ENCODE results near the gene BANP. TPM values are rescaled to one million over a fixed set of nuclear protein-coding genes. Genes with fewer than 3 reads are reported as not detected.

Gene BANP
- total RNA-seq, 2 experiments from 2014 or later: 26.8 to 31.0 TPM

DNA sequence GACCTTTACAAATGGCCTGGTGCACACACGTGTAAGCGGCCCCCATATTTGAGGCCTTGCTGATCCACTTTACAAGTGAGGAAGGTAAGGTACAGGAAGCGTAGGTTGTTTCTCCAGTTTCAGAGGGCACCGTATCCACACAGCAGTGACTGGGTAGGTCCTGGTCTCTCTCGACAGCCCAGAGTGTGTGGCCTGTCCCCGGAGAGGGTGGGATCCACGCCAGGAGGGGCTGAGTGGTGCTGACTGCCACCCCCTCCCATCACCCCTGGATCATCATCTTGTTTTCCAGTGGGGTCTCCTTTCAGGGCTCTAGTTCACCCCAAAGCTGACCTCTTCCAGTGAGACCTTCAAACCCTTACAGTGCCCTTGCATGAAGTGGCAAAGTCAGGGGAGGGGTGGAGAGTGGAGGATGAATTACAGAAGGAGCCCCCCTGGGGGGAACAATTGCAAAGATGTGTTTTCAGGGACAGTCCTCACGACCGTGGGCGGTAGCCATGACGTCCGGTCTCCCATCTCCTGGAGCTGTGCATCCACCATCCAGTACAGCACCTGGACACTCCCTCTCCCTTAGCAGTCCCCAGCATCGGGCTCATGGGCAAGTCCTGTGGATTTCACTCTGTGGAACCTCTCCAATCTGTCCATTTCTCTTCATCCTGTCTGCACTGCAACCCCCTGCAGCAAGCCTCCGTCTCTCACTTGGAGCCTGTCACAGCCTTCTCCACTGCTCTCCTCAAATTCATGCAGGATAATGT, 4.5 kb upstream of the BANP start:
- CTCF ChIA-PET: interaction anchor here (0.6 kb wide), 1 partner anchor 193 kb away, joined by 4 read pairs; no protein-coding TSS in a partner anchor

DNA sequence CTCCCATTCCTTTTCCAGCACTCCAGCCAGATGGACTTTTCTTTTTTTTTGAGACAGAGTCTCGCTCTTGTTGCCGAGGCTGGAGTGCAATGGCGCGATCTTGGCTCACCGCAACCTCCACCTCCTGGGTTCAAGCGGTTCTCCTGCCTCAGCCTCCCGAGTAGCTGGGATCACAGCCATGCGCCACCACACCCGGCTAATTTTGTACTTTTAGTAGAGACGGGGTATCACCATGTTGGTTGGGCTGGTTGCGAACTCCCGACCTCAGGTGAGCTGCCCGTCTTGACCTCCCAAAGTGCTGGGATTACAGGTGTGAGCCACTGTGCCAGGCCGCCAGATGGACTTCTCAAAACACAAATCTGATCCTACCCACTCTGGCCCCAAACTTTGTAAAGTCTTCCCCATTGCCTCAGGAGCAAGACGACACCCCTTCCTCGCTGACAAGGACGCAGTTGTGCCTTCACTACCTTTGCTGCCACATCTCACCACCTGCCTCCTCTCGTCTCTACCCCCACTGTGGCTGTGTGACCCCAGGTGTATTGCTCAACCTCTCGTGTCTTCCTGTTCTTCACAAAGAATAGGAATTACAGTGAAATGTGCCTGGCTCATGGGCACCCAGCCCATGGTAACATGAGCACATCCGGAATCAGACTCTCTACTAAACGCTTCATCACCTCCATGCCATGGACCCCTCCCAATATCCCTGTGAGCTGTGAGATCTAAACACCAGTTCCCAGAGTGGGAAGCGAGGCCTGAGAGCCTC, 3.7 kb upstream of the BANP start:
- CTCF ChIA-PET: no interaction called here
- POLR2A ChIA-PET: no interaction called here

More for the DNA sequence above, 4.5 kb upstream of the BANP start:
- POLR2A ChIA-PET: no interaction called here

DNA sequence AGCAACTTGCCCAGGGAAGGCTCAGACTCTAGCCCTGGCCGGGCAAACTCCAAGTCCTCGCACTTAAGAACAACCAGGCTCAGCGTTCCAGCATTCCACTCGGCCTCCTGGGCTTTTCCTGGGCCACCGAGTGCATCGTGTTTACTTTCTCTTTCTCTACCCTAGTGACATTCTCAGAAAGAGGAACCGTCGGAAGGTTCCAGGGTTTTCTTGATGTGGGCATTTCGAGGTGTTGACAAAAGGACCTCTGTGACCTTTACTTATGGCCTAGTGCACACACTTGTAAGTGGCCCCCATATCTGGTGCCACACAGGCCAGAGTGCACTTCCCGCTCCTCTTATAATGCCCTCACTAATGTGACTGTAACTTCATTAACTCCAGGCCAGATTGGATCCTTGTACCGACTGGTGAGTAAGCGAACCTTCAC, 3.1 kb upstream of the BANP start:
- POLR2A ChIA-PET: no interaction called here
- CTCF ChIA-PET: no interaction called here

DNA sequence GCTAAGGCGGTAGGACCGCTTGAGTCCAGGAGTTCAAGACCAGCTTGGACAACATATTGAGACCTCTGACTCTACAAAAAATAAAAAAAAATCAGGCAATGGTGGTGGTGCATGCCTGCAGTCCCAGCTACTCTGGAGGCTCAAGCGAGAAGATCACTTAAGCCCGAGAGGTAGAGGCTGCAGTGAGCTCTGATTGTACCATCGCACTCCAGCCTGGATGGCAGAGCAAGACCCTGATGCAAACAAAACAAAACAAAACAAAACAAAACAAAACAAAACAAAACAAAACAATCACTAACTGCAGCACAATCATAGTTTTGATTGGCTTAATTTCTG, 2.5 kb upstream of the BANP start:
- ChIA-PET CTCF (no interaction called here), POLR2A (interaction anchor here (0.5 kb wide), 1 partner anchor 92 kb away, joined by 3 read pairs; no protein-coding TSS in a partner anchor)

DNA sequence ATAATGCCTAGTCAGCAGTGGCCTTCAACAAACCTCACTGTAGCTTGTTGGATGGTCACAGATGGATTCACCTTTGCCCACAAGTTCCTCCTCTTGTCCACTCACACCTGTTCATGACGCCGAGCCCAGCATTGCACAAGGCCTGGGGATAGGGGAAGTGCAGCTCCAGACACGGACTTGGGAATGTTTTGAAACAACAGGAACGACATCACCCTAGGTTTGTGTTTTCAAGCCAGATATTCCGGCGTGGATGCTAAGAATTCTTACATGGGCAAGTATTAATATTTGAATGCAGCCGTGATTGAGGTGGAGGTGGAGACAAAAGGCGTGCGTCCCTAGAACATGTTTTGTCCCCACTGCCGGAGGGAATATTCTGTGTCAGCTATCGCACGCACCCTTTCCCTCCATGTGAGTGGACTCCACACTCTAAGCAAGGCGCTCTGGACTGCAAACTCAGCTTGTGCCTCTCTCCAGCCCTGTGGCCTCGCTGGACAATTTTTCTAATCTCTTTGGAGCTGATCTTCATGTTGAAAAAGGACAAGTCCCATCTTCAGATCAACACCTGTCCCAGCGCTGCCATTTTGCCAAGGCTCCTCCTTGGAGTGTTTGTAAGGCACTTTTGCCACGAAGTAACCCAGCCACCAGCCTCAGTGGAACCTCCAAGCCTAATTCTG, 2.0 kb upstream of the BANP start:
- POLR2A ChIA-PET: interaction anchor here (0.5 kb wide), 1 partner anchor 93 kb away, joined by 3 read pairs; no protein-coding TSS in a partner anchor
- CTCF ChIA-PET: no interaction called here

DNA sequence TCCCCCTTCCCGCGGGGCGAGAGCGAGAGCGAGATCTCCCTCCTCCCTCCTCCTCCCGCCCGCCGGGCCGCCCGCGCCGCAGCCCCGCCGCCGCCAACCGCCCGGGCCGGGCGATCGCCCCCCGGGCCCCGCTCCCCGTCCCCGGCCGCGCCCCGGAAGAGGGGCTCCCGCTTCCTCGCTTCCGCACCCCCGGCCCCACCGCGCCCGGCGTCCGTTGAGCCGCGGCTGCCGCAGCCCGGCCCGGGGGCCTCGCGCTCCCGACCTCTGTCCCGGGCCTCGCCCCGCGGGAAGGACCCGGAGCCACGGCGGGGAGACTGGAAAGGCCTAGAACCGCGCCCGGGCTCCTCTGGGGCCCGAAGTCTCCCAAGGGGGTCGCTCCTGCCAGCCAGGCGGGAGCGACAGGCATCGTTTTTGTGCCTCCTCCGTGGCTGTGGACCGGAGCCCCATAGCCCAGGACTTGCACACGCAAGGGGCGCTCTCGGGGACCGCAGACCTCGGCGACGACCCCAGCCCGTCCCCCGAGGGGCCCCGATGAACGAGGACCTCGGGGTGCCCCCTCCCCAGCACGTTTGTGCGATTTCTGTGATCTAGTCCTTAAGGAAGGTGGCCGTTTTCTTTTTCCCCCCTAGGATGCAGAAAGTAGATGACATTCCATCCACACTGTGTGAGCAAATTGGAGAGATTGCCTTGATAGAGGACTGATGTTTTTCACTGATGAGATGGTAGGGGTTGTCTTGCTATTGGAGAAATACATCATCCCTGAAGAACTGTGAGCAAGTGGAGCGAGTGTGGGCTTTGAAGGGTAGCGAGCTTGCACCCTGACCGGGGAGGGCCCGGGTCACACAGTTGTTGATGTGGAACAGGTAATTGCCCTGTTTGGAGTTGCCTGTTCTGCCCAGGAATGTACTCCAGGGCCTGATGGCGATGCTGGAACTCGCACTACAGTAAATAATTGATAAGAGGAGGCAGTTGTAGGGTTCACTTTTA, 611 bp downstream of the BANP start:
- POLR2A ChIA-PET: interaction anchor here (0.6 to 1.4 kb wide), 3 partner anchors 56 to 186 kb away, joined by 3 to 6 read pairs (median 5); partner anchors contain the start of gene KLHDC4
- CTCF ChIA-PET: interaction anchor here (1.1 kb wide), 1 partner anchor 22 kb away, joined by 3 read pairs; no protein-coding TSS in a partner anchor

DNA sequence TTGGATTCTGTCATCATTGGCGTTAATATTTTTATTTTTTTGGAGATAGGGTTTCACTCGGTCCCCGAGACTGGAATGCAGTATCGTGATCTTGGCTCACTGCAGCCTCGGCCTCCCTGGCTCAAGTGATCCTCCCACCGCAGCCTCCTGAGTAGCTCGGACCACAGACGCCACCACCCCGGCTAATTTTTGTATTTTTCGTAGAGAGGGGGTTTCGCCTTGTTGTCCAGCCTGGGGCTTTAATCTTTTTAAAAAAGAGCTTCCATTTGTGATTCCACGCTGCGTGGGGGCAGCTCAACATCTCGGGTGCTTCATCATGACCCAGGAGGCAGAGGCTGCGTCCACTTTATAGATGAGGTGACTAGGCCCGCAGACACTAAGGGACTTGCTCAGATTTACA, 1.5 kb downstream of the BANP start:
- ChIA-PET POLR2A (no interaction called here), CTCF (interaction anchor here (0.8 to 1.1 kb wide), 2 partner anchors 11 to 23 kb away, joined by 3 read pairs; no protein-coding TSS in a partner anchor)

DNA sequence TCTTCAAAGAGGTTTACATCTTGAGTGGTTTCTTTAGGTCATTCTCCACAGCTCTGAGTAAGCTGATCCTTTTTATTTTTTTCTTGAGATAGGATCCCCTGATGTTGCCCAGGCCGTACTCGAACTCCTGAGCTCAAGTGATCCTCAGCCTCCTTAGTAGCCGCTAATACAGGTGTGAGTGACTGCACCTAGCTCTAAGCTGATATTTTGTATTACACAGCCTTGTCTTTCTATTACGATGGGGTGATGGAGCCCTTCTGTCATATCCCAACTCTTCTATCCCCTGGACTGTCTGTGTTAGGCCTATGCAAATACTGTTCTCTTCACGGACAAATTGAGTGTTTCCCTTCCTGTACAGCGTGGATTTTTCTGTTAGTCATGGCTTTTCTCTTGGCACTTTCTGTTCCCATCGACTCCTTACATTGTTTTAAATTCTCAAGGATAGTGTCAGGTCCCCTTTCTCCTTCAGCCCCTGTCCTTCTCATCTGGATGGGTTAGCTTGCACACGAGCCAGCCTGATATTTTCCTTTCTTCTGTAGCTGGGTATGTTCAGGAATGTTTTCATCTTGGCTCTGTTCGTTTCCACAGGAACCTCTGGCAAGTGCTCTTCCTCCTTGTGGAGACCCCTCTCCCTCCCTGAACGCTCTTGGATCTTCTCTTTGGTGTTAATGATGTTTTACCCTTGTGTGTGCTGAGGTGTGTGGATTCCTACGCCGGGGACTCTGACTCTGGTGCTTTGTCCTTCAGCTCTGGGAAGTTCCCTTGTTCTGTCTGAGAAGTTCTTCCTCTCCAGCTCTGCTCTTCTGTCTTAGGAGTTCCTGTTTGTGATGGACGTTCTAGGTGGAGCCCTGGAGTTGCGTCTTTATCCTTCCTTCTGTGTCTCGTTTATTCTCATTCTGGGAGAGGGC, 2.3 kb downstream of the BANP start:
- ChIA-PET CTCF (interaction anchor here (0.8 to 1.1 kb wide), 2 partner anchors 10 to 24 kb away, joined by 3 read pairs; no protein-coding TSS in a partner anchor), POLR2A (no interaction called here)

DNA sequence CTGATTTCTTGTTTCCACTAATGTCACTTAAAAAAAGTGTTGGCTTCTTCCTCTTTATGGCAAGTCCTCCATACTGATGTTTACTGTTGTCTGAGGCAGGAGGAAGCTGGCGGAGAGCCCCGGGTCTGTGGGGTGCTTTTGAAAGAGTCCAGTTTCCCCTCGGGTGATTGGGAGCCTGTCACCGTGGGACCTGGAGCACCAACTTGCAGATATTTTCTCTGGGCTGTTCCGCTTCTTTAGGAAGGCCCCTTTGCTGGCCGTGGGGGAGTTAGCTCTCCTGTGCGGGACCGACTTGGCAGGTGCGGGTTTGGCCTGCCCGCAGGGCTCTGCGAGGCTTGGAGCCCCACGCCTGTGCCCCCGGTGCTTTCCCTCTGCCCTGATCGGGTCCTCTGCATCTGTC, 3.1 kb downstream of the BANP start:
- ChIA-PET CTCF (no interaction called here), POLR2A (no interaction called here)

DNA sequence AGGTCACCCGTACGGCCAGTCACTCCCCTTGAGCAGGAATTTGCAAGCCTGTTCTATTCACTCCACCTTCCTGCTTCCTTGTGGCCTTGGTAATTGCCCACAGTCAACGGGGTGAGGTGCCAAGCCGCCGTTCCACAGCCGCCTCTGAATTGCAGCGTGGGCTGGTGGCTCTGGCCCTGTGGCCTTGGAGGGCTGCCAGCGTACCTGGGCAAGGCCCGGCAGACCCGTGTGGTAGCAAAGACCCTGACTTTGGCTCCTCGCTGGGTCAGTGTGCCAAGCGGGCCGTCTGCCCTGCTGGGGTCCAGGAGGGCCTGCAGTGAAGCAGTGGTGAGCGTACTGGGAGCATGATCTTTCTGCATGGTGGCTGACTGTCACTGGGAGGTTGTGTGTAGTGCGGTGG, 3.6 kb downstream of the BANP start:
- POLR2A ChIA-PET: no interaction called here
- CTCF ChIA-PET: no interaction called here

DNA sequence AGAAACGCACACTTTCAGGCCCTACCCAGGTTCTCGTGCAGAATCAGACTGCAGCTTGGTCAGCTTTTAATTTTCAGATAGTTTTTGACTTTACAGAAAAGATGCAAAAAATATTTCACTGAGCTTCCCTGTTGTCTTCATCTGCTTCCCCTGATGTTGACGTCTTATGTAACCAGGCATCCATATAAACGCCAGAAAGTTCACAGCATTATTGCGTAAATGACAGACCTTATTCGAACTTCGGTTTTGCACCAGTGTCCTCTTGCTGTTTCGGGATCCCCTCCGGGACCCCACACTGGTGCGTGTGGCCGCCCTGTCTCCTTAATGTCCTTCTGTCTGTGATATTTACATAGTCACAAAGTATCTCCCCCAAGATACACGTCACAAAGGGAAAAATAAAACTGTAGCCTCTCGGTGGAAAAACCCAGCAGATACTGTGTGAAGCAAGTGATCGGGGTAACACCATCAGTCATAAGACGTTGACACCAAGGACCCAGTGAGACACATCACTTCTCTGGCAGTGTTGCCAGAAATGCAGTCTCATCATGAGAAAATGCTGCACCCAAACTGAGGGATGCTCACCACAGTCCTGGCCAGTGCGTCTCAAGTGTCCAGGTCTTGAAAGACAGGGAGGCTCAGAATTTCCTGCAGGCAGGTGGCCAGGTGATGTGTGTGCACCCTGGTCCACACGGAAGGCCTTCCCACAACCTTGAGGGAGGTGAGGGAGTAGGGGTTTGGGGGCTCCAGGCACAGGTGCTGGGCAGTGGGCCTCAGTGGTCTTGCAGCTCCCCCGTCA, 4.3 kb downstream of the BANP start:
- CTCF ChIA-PET: no interaction called here
- POLR2A ChIA-PET: interaction anchor here (0.6 to 0.8 kb wide), 2 partner anchors 25 to 40 kb away, joined by 3 read pairs; no protein-coding TSS in a partner anchor

DNA sequence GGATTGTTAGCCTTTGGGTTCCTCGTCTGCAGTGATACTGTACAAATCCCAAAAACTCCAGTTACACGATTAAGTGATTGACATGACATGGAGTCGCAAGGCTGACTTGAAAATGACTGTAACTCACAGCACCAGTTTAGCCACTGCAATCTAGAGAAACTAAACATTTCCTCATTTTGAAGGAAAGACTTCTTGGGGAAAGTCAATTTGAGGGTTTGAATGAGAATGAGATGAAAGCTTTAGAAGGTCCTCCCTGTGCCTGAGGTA, 4.8 kb downstream of the BANP start:
- ChIA-PET CTCF (interaction anchor here (0.8 to 1.3 kb wide), 2 partner anchors 27 to 58 kb away, joined by 3 read pairs; no protein-coding TSS in a partner anchor), POLR2A (interaction anchor here (0.6 to 0.8 kb wide), 2 partner anchors 25 to 41 kb away, joined by 3 read pairs; no protein-coding TSS in a partner anchor)

DNA sequence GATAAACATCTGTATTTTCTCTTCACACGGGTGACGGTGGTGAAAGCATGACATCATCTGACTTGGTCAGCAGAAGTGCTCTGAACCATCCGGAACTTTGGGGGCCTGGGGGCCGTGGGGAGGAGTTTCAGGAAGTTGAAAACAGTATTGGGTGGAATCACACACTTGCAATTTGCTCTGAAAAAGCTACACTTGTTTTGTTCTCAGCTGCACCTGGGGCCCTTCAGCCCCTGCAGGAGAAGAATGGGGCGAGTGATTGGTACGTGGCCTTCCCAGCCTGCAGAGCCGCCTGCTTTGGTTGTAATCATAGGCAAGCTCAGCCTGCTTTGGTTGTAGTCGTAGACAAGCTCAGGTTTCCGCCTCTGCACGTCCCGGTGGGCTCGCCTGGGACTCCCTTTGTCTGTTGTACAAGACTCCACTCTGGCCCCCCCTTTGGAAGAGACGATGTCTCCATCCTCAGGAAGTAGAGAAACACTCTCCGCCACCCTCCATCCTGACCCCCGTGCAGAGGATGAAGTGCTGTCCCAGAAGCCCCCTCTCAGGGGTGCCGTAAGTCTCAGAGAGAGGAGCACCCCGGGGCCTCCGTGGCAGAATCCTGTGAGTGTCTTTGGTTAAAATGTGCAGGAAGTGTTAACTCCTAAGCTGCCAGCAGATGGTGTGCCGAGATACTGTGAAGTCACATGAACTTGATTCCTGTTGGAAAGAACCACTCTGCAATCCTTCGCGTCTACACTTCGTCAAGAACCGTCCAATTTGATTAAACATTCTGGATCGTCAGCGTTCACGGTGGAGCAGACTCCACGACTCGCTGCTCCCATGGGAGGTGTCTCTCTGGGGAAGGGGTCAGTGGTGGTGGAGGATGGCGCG, 5.4 kb downstream of the BANP start:
- ChIA-PET CTCF (interaction anchor here (0.8 to 1.3 kb wide), 2 partner anchors 27 to 57 kb away, joined by 3 read pairs; no protein-coding TSS in a partner anchor), POLR2A (interaction anchor here (0.6 to 0.8 kb wide), 3 partner anchors 24 to 177 kb away, joined by 3 read pairs; no protein-coding TSS in a partner anchor)

DNA sequence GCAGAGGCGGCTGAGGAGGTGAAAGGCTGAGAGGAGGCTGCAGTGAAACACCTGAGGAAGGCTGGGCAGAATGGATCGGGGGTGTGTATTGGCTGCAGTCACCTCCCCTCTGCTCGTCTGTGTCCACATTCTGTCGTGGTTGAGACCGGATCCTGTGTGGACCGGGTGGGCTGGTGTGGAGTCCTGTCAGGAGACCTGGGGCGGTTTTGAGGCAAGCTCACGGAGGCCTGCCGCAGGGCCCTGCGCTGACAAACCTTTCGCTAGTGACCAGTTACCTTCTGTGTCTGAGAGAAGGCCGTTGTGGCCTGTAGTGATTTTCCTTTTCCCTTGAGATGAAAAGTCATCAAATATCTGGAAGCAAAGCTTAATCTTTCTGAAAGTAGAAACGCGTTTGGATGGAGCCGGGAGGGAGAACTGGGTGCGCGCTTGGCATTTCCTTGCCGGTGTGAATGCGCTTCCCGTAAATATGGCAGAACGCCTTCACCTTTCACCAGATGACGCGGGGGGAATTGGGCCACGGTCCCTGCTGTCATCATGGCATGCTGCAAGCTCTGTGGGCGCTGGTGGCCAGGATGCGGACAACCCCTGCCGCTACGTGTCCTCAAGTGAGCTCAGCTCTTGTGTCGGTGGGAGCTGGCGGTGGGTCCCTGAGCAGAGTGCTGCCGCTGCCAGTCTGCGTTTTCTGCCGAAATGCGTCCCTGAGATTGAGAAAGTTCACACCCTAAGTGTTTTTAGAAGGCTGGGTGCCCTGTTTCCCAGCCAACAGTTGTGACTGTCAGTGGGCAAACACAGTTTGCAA, 6.3 kb downstream of the BANP start:
- ChIA-PET CTCF (interaction anchor here (1.3 kb wide), 1 partner anchor 26 kb away, joined by 3 read pairs; no protein-coding TSS in a partner anchor), POLR2A (no interaction called here)

DNA sequence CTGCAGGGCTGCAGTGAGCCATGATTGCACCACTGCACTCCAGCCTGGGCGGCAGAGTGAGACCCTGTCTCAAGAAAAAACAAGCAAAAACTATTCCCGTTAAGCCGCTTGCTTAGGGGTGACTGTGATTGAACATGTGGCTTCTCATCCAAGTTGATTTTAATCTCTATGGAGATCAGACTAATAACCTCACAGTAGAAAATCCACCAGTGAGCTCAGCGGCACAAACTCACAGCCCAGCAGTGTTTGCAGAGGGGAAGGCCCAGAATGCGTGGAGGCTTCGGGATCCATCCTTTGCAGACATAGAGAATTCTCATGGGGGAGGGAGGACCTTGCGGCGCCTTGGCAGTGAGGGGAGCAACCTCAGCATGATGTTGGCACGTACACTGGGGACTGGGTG, 7.4 kb downstream of the BANP start:
- ChIA-PET CTCF (no interaction called here), POLR2A (no interaction called here)

Measured in activated CD8-positive, alpha-beta memory T cell treated with anti-CD3 and anti-CD28 coated beads for 36 hours (primary cell).